Loucy (cell line): ENCODE data around the gene NGDN.

Experiments
- H2AFZ ChIP-seq: fragments of 200-600 bp; sonication (generic); 2 replicates; pipeline ENCODE4 v1.6.0; 2016; ENCODE audit warnings: antibody characterized with exemption, mild to moderate bottlenecking, low read length, moderate library complexity
- H3F3A ChIP-seq: fragments of 200-600 bp; 2 replicates; pipeline ENCODE4 v1.6.0; 2016; ENCODE audit warnings: antibody characterized with exemption, low read depth, mild to moderate bottlenecking
- H3K27me3 ChIP-seq: fragments of 200-600 bp; sonication (generic); 2 replicates; pipeline ENCODE4 v1.6.1; 2014; ENCODE audit warnings: low read length, mild to moderate bottlenecking; ENCODE audit not compliant: insufficient read depth, poor library complexity, severe bottlenecking
- H3K36me3 ChIP-seq: fragments of 200-600 bp; sonication (generic); 2 replicates; pipeline ENCODE4 v1.6.1; 2016; ENCODE audit warnings: low read length; ENCODE audit not compliant: insufficient read depth
- H3K4me1 ChIP-seq: fragments of 200-600 bp; sonication (generic); 2 replicates; pipeline ENCODE4 v1.5.1; 2014; ENCODE audit warnings: low read length, mild to moderate bottlenecking; ENCODE audit not compliant: insufficient read depth, poor library complexity, severe bottlenecking
- H3K4me2 ChIP-seq: fragments of 200-600 bp; sonication (generic); 2 replicates; pipeline ENCODE4 v1.6.0; 2014; ENCODE audit warnings: antibody characterized with exemption, low read length, low read depth, mild to moderate bottlenecking; ENCODE audit not compliant: poor library complexity, severe bottlenecking
- H3K4me3 ChIP-seq: fragments of 200-600 bp; sonication (generic); 2 replicates; pipeline ENCODE4 v1.5.1; 2014; ENCODE audit warnings: low read length, mild to moderate bottlenecking, mixed read lengths; ENCODE audit not compliant: poor library complexity, severe bottlenecking
- H3K79me2 ChIP-seq: fragments of 200-600 bp; sonication (generic); 2 replicates; pipeline ENCODE4 v1.6.1; 2014; ENCODE audit warnings: low read length; ENCODE audit not compliant: insufficient read depth
- H3K9ac ChIP-seq: fragments of 200-600 bp; sonication (generic); 2 replicates; pipeline ENCODE4 v1.6.0; 2014; ENCODE audit warnings: mild to moderate bottlenecking, low read depth, low read length, moderate library complexity; ENCODE audit not compliant: poor library complexity, severe bottlenecking
- H3K9me2 ChIP-seq: fragments of 200-600 bp; sonication (generic); replicated peaks from 2 replicates; pipeline ENCODE4 v1.6.1; 2016; ENCODE audit warnings: low read depth, low read length, mixed read lengths
- H3K9me3 ChIP-seq: fragments of 200-600 bp; sonication (generic); 2 replicates; pipeline ENCODE4 v1.6.1; 2014; ENCODE audit warnings: mild to moderate bottlenecking, antibody characterized with exemption, low read length, low read depth; ENCODE audit not compliant: insufficient read depth
- H4K20me1 ChIP-seq: fragments of 200-600 bp; sonication (generic); 2 replicates; pipeline ENCODE4 v1.6.0; 2014; ENCODE audit warnings: antibody characterized with exemption, low read length, mild to moderate bottlenecking; ENCODE audit not compliant: insufficient read depth, poor library complexity, severe bottlenecking
- EZH2phosphoT487 ChIP-seq: fragments of 200-600 bp; IDR thresholded peaks from 2 replicates; pipeline ENCODE4 v1.6.1; 2018; ENCODE audit warnings: antibody characterized with exemption, mild to moderate bottlenecking, moderate library complexity, borderline replicate concordance
- TF ChIP-seq, protein P1 (sequence below): fragments of 200-600 bp; sonication (generic); conservative IDR thresholded peaks from 2 replicates; pipeline ENCODE4 v1.5.1; 2014; ENCODE audit warnings: mild to moderate bottlenecking, antibody characterized with exemption, low read length

The NGDN gene

DNA sequence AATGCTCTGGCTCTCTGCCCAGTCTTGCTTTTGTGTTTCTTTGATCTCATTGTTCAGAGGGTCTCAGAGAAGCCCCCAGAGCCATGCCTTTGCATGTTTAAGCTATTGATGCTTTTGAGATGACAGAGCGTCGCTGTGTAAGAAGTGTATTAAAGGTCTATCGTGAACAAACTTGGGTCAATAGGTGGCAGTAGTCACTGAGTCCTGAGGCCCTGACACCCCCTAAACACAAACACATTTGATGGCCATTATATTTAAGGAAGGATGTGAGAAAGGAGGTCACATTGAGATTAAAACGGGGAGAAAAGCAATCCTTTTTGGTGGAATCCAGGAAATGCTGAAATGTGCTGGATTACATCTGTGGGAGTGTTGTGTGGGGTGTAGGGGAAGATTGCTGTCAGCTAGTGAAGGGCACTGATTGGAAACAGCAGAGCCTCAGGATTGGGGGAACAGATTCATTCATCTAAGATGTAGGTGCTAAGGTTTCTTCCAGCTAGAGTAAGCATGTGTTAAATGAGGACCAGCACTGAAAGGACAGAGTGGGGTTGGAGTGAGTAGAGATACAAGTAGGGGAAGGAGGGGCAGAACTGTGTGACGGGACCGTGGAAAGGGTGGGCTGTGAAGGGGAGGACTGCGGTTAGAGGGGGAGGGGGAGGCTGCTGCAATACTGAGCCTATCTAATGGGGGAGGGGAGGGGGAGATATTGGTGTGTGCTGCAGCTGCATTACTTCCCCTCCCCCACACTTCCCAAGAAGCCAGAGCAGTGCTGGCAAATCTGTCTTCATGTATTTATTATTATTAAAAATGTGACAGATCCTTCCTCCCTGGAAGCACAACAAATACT, 12.7 kb downstream of the NGDN start:
- Histone ChIP-seq H3K9me2 (no peaks in the 10 kb centered on the region), H3K4me3 (no peak overlapping the region), H3F3A (no peaks in the 10 kb centered on the region), H2AFZ (no peak overlapping the region), H4K20me1 (peaks cover 6% of the 10 kb centered on the region), H3K79me2 (no peaks in the 10 kb centered on the region), H3K9ac (no peak overlapping the region), H3K4me1 (no peaks in the 10 kb centered on the region), H3K4me2 (no peak overlapping the region), H3K36me3 (peaks cover 14% of the 10 kb centered on the region; the same call in 1 of the 2 replicates), H3K9me3 (no peaks in the 10 kb centered on the region), H3K27me3 (no peaks in the 10 kb centered on the region)
- TF ChIP-seq EZH2phosphoT487, result no peak
- TF ChIP-seq, protein P1, sequence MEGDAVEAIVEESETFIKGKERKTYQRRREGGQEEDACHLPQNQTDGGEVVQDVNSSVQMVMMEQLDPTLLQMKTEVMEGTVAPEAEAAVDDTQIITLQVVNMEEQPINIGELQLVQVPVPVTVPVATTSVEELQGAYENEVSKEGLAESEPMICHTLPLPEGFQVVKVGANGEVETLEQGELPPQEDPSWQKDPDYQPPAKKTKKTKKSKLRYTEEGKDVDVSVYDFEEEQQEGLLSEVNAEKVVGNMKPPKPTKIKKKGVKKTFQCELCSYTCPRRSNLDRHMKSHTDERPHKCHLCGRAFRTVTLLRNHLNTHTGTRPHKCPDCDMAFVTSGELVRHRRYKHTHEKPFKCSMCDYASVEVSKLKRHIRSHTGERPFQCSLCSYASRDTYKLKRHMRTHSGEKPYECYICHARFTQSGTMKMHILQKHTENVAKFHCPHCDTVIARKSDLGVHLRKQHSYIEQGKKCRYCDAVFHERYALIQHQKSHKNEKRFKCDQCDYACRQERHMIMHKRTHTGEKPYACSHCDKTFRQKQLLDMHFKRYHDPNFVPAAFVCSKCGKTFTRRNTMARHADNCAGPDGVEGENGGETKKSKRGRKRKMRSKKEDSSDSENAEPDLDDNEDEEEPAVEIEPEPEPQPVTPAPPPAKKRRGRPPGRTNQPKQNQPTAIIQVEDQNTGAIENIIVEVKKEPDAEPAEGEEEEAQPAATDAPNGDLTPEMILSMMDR, result peak; percentile 25; the same call in 1 of the 2 replicates

DNA sequence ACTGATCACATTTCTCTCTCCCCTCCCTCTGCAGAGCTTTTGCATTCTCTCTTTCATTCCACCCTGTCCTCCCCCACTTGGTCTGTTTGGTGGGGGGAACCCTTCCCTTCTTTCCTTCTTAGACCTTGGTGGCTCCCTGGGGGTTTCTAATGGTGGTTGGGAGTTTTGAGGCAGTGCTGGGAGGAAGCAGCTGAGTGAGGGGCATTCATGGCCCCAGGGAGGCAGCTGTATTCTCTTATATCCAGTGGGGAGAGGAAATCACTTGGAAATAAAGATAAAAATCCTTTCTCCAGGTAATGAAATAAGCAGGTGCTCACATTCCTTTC, 13.3 kb downstream of the NGDN start:
- Histone ChIP-seq H3K9ac (no peak overlapping the region), H2AFZ (no peak overlapping the region), H3K79me2 (no peaks in the 10 kb centered on the region), H3K4me3 (no peak overlapping the region), H3F3A (no peaks in the 10 kb centered on the region), H4K20me1 (peaks cover 4% of the 10 kb centered on the region), H3K9me2 (no peaks in the 10 kb centered on the region), H3K4me1 (no peaks in the 10 kb centered on the region), H3K9me3 (no peaks in the 10 kb centered on the region), H3K27me3 (no peaks in the 10 kb centered on the region), H3K4me2 (no peak overlapping the region), H3K36me3 (peaks cover 8% of the 10 kb centered on the region; the same call in 1 of the 2 replicates)
- TF ChIP-seq, protein P1, result no peak
- TF ChIP-seq EZH2phosphoT487, result no peak

DNA sequence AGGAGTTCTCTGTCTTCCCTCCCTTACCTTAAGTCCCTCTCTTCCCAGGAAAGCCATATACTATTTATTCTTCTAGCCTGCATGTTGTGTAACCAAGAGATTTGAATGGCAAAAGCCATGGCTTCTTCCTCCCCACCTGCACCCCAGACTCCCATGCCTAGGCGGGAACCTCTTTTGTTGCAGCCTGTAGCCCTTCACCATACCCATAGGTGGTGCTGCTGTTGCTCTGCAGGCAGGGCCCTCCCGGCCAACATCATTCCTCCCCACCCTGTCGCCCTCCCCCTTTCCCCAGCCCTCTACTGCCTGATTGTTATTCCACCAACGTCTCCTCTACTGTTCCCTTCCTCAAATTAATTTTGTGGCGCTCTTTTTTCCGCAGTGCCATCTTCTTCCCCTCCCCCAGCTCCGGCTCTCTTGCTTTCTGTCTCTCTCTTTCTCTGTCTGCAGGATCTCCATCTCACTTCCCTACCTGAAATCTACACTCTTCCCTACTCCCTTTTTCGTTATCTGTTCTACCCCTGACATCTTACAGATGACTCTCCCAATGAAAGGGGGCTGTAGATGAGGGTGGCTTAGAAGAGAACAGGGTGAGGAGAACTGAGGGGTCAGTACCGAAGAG, 13.8 kb downstream of the NGDN start:
- no peaks in the 10 kb centered on the region for H3K9me2 ChIP-seq
- H3K9me3 ChIP-seq, result no peaks in the 10 kb centered on the region
- H3K4me3 ChIP-seq, result no peak overlapping the region
- H3K27me3 ChIP-seq, result no peaks in the 10 kb centered on the region
- H3F3A ChIP-seq, result no peaks in the 10 kb centered on the region
- no peak overlapping the region for H3K9ac ChIP-seq
- H4K20me1 ChIP-seq, result no peaks in the 10 kb centered on the region
- no peak overlapping the region for H3K4me2 ChIP-seq
- TF ChIP-seq, protein P1, result peak; percentile 66
- no peak for TF ChIP-seq EZH2phosphoT487
- H2AFZ ChIP-seq, result no peak overlapping the region
- no peaks in the 10 kb centered on the region for H3K79me2 ChIP-seq
- H3K36me3 ChIP-seq, result peaks cover 4% of the 10 kb centered on the region; the same call in 1 of the 2 replicates
- H3K4me1 ChIP-seq, result no peaks in the 10 kb centered on the region
